Fibroblast of lung (primary cell): ENCODE measurements around the gene ZFYVE27. TPM values are rescaled to one million over a fixed set of nuclear protein-coding genes. Genes with fewer than 3 reads are reported as not detected.

ENCODE experiments used
- DNase-seq, 2 donors: peaks; one replicate each; pipeline versions ENCODE4 v3.0.0 to v3.0.0-alpha.2; 2010; ENCODE audit warnings: low read depth in 2 of 2
- H2AFZ ChIP-seq: 2 replicates; pipeline ENCODE4 v1.5.1; 2012; ENCODE audit warnings: low read length, control low read depth, inconsistent platforms
- H3K27ac ChIP-seq: 2 replicates; pipeline ENCODE4 v1.5.1; 2011; ENCODE audit warnings: low read length, control low read depth; ENCODE audit not compliant: insufficient read depth
- H3K27me3 ChIP-seq: 2 replicates; pipeline ENCODE4 v1.5.1; 2011; ENCODE audit warnings: mild to moderate bottlenecking, low read length; ENCODE audit not compliant: control insufficient read depth, insufficient read depth
- H3K36me3 ChIP-seq: 2 replicates; pipeline ENCODE4 v1.5.1; 2011; ENCODE audit warnings: low read length; ENCODE audit not compliant: control insufficient read depth, insufficient read depth
- H3K4me1 ChIP-seq: 2 replicates; pipeline ENCODE4 v1.5.1; 2011; ENCODE audit warnings: low read length; ENCODE audit not compliant: control insufficient read depth, insufficient read depth; ENCODE audit errors: extremely low read depth
- H3K4me2 ChIP-seq: 2 replicates; pipeline ENCODE4 v1.5.1; 2011; ENCODE audit warnings: low read length, control low read depth; ENCODE audit not compliant: insufficient read depth; ENCODE audit errors: extremely low read depth
- H3K4me3 ChIP-seq, 4 experiments: fragments of 200-600 bp in 1 of 4; sonication (generic) in 1 of 4; replicated peaks in 1 of 4; 2 replicates each; pipeline ENCODE4 v1.5.1; 2011 to 2016; ENCODE audit warnings: low read length in 4 of 4, low read depth in 3 of 4, mild to moderate bottlenecking in 3 of 4, control low read depth in 2 of 4, inconsistent platforms in 1 of 4, mixed read lengths in 1 of 4; ENCODE audit not compliant: insufficient read depth in 1 of 4; ENCODE audit errors: control extremely low read depth in 1 of 4
- H3K79me2 ChIP-seq: 2 replicates; pipeline ENCODE4 v1.5.1; 2012; ENCODE audit warnings: mild to moderate bottlenecking, low read length, inconsistent platforms; ENCODE audit not compliant: control insufficient read depth, insufficient read depth
- H3K9ac ChIP-seq: 2 replicates; pipeline ENCODE4 v1.5.1; 2011; ENCODE audit warnings: mild to moderate bottlenecking, low read length, control low read depth; ENCODE audit not compliant: insufficient read depth
- H3K9me3 ChIP-seq: 2 replicates; pipeline ENCODE4 v1.5.1; 2012; ENCODE audit warnings: low read depth, low read length; ENCODE audit not compliant: control insufficient read depth, insufficient read depth
- H4K20me1 ChIP-seq: 2 replicates; pipeline ENCODE4 v1.5.1; 2011; ENCODE audit warnings: low read length; ENCODE audit not compliant: control insufficient read depth, insufficient read depth; ENCODE audit errors: extremely low read depth
- EZH2 ChIP-seq: IDR thresholded peaks from 2 replicates; pipeline ENCODE4 v1.5.1; 2012; ENCODE audit warnings: low read length, control low read depth, mild to moderate bottlenecking; ENCODE audit errors: missing control alignments
- polyA plus RNA-seq, 2 donors: library from polyadenylated mRNA; depleted of rRNA in 1 of 2; stranded (reverse) in 1 of 2; unstranded in 1 of 2; fragments of >200 nt; gene quantifications; 2 replicates each; pipeline ENCODE4 v1.2.1, GENCODE V29; 2011 to 2012; ENCODE audit warnings: missing spikeins in 1 of 2
- total RNA-seq: library from RNA; depleted of rRNA; stranded (reverse); fragments of >200 nt; gene quantifications from 2 replicates; pipeline ENCODE4 v1.2.1, GENCODE V29; 2014
- TF ChIP-seq, protein P1 (sequence below), 2 donors: IDR thresholded peaks in 1 of 2; conservative IDR thresholded peaks in 1 of 2; 1 replicate in 1 of 2; 2 replicates in 1 of 2; pipeline ENCODE4 v1.5.1; 2011 to 2012; ENCODE audit warnings: low read length in 2 of 2, control low read depth in 1 of 2, inconsistent platforms in 1 of 2, low read depth in 1 of 2, mild to moderate bottlenecking in 1 of 2

ZFYVE27 gene
- total and polyA plus RNA-seq, 2 donors (not counting 1 experiment from before 2014, with no cell fraction given): 8.3 to 22.1 TPM

DNA sequence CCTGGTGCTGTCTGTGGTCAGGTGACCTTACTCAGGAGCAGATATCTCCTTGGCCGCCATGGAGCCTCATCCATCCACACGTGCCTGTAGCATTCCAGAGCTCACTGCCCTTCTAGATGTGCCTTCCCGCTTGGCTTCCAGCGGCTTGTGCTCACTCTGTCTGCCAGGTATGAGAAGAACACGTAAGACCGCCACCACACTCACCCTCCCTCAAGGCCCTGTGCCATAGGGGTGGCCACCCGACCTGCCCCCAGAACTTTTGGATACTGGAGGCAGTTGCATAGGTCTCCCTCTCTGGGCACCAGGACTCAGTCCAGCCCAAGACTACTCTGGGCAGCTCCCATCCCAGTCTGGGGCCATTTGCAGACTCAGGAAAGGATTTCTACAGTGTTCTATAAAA lies 19.3 kb upstream of the ZFYVE27 start:
- Histone ChIP-seq H3K36me3 (peaks cover 7% of the 10 kb centered on the region), H3K4me1 (peaks cover 20% of the 10 kb centered on the region), H3K9me3 (no peaks in the 10 kb centered on the region), H3K79me2 (peaks cover 34% of the 10 kb centered on the region), H3K27ac (no peak overlapping the region), H3K27me3 (no peaks in the 10 kb centered on the region), H3K9ac (no peak overlapping the region), H3K4me2 (no peak overlapping the region), H3K4me3 (no peak overlapping the region), H4K20me1 (no peaks in the 10 kb centered on the region), H2AFZ (no peak overlapping the region)
- TF ChIP-seq EZH2: no peak
- TF ChIP-seq, protein P1, sequence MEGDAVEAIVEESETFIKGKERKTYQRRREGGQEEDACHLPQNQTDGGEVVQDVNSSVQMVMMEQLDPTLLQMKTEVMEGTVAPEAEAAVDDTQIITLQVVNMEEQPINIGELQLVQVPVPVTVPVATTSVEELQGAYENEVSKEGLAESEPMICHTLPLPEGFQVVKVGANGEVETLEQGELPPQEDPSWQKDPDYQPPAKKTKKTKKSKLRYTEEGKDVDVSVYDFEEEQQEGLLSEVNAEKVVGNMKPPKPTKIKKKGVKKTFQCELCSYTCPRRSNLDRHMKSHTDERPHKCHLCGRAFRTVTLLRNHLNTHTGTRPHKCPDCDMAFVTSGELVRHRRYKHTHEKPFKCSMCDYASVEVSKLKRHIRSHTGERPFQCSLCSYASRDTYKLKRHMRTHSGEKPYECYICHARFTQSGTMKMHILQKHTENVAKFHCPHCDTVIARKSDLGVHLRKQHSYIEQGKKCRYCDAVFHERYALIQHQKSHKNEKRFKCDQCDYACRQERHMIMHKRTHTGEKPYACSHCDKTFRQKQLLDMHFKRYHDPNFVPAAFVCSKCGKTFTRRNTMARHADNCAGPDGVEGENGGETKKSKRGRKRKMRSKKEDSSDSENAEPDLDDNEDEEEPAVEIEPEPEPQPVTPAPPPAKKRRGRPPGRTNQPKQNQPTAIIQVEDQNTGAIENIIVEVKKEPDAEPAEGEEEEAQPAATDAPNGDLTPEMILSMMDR (conservative IDR thresholded peaks at IDR 0.05 in 1 of 2, IDR thresholded peaks at IDR 0.05 in 1 of 2; ENCODE audit: low read depth in 1 of 2, low read length in 2 of 2): no peak
- DNase-seq: no peak

DNA sequence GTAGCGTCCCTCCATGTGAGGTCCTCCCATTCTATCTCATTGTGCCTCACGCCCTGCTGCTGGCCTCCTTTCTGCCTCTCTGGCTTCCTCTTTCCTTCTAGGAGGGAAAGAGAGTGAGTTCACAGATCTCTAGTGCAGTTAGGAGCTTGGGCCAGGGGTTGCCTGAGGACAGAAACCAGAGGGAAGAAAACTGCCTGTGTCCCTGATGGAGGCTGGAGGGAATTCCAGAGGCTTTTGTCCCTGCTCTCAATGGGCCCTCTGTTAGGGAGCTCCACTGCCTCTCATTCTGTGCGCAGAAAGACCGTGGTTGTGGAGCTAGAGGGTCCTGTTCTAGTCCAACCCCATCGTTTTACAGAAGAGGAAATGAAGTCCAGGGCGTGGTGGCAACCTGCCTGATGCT lies 18.8 kb upstream of the ZFYVE27 start:
- H3K79me2 ChIP-seq: peaks cover 34% of the 10 kb centered on the region

DNA sequence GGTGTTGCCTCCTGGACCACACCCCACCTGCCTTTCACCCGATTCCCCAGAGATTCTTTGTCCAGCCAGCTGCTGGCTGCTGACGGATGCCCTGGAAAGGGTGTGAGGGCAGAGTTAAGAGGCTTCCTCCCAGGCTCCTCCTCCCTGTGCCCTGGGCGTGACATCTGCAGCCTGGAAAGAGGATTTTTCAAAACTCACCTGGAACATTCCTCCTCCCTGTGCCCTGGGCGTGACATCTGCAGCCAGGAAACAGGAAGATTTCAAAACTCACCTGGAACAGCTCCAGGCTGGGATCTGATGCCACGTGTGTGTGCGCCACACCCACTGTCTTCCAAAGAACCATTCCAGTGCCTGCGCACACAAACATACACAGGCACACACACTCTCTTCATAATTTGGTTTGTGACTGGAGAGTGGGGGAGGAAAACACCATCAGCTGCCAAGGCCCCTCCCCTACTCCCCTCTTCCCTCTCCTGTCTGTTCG lies 18.2 kb upstream of the ZFYVE27 start:
- H2AFZ ChIP-seq: no peak overlapping the region
- no peaks in the 10 kb centered on the region for H4K20me1 ChIP-seq
- H3K79me2 ChIP-seq: peaks cover 34% of the 10 kb centered on the region
- no peaks in the 10 kb centered on the region for H3K27me3 ChIP-seq
- H3K4me1 ChIP-seq: peaks cover 20% of the 10 kb centered on the region
- H3K27ac ChIP-seq: no peak overlapping the region
- H3K9me3 ChIP-seq: no peaks in the 10 kb centered on the region
- peak in 1 of 2 donors; percentile 46 for DNase-seq
- H3K9ac ChIP-seq: no peak overlapping the region
- H3K36me3 ChIP-seq: peaks cover 7% of the 10 kb centered on the region
- no peak overlapping the region for H3K4me2 ChIP-seq
- TF ChIP-seq, protein P1 (conservative IDR thresholded peaks at IDR 0.05 in 1 of 2, IDR thresholded peaks at IDR 0.05 in 1 of 2; ENCODE audit: low read depth in 1 of 2, low read length in 2 of 2): no peak
- no peak for TF ChIP-seq EZH2
- H3K4me3 ChIP-seq: no peak overlapping the region

More for the DNA sequence above, 18.8 kb upstream of the ZFYVE27 start:
- no peak overlapping the region for H3K4me2 ChIP-seq
- H2AFZ ChIP-seq: no peak overlapping the region
- no peak overlapping the region for H3K4me3 ChIP-seq
- H3K27me3 ChIP-seq: no peaks in the 10 kb centered on the region
- TF ChIP-seq EZH2: no peak
- TF ChIP-seq, protein P1 (conservative IDR thresholded peaks at IDR 0.05 in 1 of 2, IDR thresholded peaks at IDR 0.05 in 1 of 2; ENCODE audit: low read depth in 1 of 2, low read length in 2 of 2): no peak
- no peaks in the 10 kb centered on the region for H4K20me1 ChIP-seq
- H3K9me3 ChIP-seq: no peaks in the 10 kb centered on the region
- H3K27ac ChIP-seq: no peak overlapping the region
- DNase-seq: no peak
- peaks cover 20% of the 10 kb centered on the region for H3K4me1 ChIP-seq
- no peak overlapping the region for H3K9ac ChIP-seq
- peaks cover 7% of the 10 kb centered on the region for H3K36me3 ChIP-seq
